Stimulated activated CD4-positive, alpha-beta T cell treated with anti-CD3 and anti-CD28 coated beads, Interleukin-4, amount 100 ng/mL, for 4 hours (primary cell): ENCODE data around the gene GPC5.
"Not testable (repeated sequence)": the region's sequence is repeated elsewhere in the genome, so short reads cannot be mapped to it uniquely, and the experiment has no call there.

Experiments used
- DNase-seq, 2 experiments: peaks; one replicate each; pipeline ENCODE4 v3.0.0-alpha.2; 2020

GPC5 gene

GRCh38 chr13:91896547-91896946 is 498.1 kb downstream of the GPC5 start:
- no peak for DNase-seq

GRCh38 chr13:91898986-91899385 is 500.6 kb downstream of the GPC5 start:
- DNase-seq: not testable (repeated sequence)

- no peak for DNase-seq
These were observed 503.9 kb downstream of the GPC5 start for GRCh38 chr13:91902291-91902690.

GRCh38 chr13:91904005-91904404 is 505.6 kb downstream of the GPC5 start:
- DNase-seq: no peak

- DNase-seq: no peak
These were observed 506.2 kb downstream of the GPC5 start for GRCh38 chr13:91904597-91904996.

GRCh38 chr13:91907398-91907797 is 509.0 kb downstream of the GPC5 start:
- DNase-seq: no peak

GRCh38 chr13:91909617-91910016 is 511.2 kb downstream of the GPC5 start:
- DNase-seq: no peak

GRCh38 chr13:91922969-91923592 is 524.7 kb downstream of the GPC5 start:
- no peak for DNase-seq

GRCh38 chr13:91930687-91931086 is 532.3 kb downstream of the GPC5 start:
- DNase-seq: no peak

GRCh38 chr13:91934354-91934753 is 535.9 kb downstream of the GPC5 start:
- no peak for DNase-seq

- no peak for DNase-seq
These were observed 548.2 kb downstream of the GPC5 start for GRCh38 chr13:91946498-91947070.

- no peak for DNase-seq
These were observed 550.3 kb downstream of the GPC5 start for GRCh38 chr13:91948736-91949135.

- no peak for DNase-seq
These were observed 552.4 kb downstream of the GPC5 start for GRCh38 chr13:91950803-91951202.

GRCh38 chr13:91955546-91956355 is 557.3 kb downstream of the GPC5 start:
- no peak for DNase-seq

GRCh38 chr13:91960947-91961346 is 562.5 kb downstream of the GPC5 start:
- no peak for DNase-seq

- DNase-seq: no peak
These were observed 564.5 kb downstream of the GPC5 start for GRCh38 chr13:91962946-91963345.

- DNase-seq: no peak
These were observed 567.1 kb downstream of the GPC5 start for GRCh38 chr13:91965511-91965910.

- DNase-seq: no peak
These were observed 580.1 kb downstream of the GPC5 start for GRCh38 chr13:91978571-91978970.

GRCh38 chr13:91986761-91987483 is 588.5 kb downstream of the GPC5 start:
- no peak for DNase-seq

GRCh38 chr13:91988331-91988730 is 589.9 kb downstream of the GPC5 start:
- no peak for DNase-seq

- no peak for DNase-seq
These were observed 614.4 kb downstream of the GPC5 start for GRCh38 chr13:92012787-92013186.

- DNase-seq: no peak
These were observed 619.3 kb downstream of the GPC5 start for GRCh38 chr13:92017737-92018136.

GRCh38 chr13:92028695-92029094 is 630.3 kb downstream of the GPC5 start:
- no peak for DNase-seq

- no peak for DNase-seq
These were observed 631.2 kb downstream of the GPC5 start for GRCh38 chr13:92029641-92030040.
